NT2/D1 (cell line): ENCODE measurements around the gene CLEC7A.

Experiments used
- SUZ12 ChIP-seq: IDR thresholded peaks from 2 replicates; pipeline ENCODE4 v1.6.1; 2011; ENCODE audit not compliant: insufficient read length, insufficient read depth; ENCODE audit errors: extremely low read depth
- YY1 ChIP-seq: IDR thresholded peaks from 2 replicates; pipeline ENCODE4 v1.6.1; 2011; ENCODE audit not compliant: insufficient read length, insufficient read depth
- ZNF274 ChIP-seq: IDR thresholded peaks from 2 replicates; pipeline ENCODE4 v1.6.1; 2011; ENCODE audit warnings: mild to moderate bottlenecking, low read depth, low read length

GRCh38 chr12:10158406-10158805 lies 28.4 kb upstream of the CLEC7A start:
- TF ChIP-seq YY1 (no peak), ZNF274 (no peak), SUZ12 (no peak)
